ENCODE results near the gene FAM227B.
"Not testable (repeated sequence)": the region's sequence is repeated elsewhere in the genome, so short reads cannot be mapped to it uniquely, and the experiment has no call there.

The FAM227B gene

DNA sequence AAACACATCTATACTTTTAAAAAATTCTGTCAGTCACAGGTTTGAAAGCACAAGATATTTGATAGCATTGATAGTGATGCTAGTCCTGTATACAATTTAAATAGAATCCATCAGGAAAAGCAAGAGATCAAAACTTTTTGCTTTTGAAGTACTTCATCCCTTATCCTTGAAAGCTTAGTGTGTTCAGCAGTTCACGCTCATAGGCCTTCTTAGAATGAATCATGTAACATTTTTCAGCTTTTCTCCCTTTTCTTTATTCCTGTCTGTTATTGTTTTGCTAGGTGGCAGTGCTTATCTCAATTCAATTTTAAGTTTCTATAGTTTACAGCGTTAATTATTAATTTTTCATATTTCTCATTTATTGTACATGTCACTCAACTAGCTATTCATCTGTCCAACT lies 128.5 kb downstream of the FAM227B start:
- no peak for DNase-seq

DNA sequence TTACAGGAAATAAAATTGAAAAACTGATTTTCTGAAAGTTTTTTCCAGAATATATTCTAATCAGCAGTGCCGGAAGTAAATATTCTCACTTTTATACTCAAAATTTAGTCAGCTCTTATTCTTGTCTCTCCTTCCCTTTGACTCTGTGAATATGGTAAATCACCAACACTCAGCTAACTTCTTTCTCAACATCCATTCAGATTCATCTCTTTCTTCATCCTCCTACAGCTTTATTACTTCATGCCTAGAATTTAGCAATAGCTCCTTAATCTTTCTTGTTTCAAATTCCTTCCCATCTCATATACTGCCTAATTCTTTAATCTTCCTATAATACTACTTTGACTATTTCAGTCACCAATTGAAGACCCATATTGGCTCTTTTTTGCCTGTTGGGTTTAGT lies 129.7 kb downstream of the FAM227B start:
- DNase-seq: no peak

DNA sequence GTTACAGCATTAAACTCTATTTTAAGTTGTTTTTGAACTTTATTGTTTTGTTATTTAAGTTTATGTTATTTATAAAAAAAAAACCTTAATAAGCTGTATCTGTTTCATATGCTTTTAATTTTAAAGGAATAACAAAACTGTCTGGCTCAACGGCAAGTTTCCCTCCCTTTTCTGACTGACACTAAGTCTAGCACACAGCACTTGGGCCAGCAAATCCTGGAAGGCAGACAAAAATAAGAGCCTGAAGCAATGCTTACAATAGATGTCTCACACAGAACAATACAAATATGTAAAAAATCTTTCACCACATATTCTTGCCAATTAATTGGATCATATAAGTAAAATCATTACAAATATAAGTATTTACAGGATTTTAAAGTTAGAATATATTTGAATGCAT lies 135.2 kb downstream of the FAM227B start:
- not testable (repeated sequence) for DNase-seq

DNA sequence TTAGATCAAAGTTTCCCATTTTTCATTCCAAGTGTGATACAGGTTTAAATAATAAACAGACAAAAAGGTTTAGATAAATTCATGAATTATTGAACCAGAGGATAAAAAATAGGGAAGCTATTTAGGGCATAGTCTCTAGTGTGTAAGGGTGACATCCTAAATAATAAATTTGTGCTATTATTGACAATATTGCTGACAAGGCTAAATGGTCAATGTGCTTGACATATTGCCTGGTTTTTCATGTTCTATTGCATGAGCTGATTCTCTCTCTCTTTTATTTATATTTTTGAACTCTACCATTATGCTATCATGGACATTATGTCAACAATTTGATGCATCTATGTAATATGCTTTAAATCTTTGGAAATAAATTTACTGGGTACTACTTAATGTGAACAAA lies 141.6 kb downstream of the FAM227B start:
- not testable (repeated sequence) for DNase-seq

DNA sequence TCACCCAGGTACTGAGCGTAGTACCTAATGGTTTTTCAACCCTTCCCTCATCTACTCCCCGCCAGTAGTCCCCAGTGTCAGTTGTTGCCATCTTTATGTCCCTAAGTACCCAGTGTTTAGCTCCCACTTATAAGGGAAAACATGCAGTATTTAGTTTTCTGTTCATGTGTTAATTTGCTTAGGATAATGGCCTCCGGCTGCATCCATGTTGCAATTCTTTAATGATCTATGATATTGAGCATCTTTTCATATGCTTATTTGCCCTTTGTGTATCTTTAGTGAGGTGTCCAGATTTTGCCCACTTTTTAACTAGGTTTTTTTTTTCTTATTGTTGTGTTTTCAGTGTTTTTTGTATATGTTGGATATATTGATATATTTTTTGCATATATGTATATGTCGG lies 142.6 kb downstream of the FAM227B start:
- DNase-seq: not testable (repeated sequence)

DNA sequence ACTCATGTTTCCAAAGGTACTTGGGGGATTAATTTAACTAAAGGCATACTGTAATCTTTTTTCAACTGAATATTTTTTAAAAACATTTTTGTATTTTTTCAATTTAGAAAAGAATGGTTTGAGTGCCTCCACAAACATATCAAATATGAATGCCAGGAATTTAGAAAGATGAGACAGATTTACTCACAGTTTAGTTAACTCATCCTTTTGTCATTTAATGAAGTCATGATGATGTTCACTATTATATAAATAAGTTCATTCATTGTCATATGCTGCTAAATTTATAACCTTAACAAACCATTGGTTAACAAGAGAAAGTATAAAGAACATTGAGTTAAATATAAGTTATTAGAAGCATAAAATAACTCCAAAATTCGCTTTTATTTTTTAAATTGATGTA lies 147.6 kb downstream of the FAM227B start:
- no peak for DNase-seq

DNA sequence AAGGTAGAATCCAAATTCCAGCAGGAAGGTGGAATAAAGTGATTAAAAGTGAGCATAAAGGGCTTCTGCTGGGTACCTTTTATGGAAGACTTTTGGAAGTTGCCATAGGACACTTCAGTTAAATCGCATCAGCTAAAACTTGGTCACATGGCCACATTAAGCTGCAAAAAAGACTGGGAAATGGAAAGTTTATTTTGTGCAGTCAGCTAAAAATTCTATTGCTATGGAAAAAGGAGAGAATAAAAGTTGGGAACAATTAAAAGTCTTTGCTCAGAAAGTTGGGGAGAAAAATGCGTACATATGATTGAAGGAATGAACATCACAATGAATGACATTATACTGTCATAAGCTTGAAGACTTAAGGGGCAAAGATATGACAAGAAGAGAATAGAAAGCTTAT lies 148.3 kb downstream of the FAM227B start:
- DNase-seq: no peak

DNA sequence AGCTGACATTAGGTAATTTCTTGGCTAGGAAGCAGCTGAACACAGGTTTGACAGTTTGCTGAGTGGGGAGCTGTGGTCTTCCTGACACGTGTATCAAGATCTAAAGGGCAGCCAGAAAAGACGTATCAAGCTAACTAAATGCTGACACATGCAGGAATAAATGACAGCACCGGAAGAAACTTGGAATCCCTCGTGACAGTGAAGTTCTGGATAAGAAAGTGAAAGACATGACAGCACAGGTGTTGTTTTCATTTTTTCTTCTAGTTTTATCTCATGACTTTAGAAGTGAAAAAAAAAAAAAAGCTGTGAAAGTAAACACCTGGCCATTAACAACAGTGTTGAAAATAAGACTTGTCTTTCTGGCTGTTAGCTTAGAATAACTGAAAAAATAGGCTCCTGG lies 148.9 kb downstream of the FAM227B start:
- DNase-seq: no peak

DNA sequence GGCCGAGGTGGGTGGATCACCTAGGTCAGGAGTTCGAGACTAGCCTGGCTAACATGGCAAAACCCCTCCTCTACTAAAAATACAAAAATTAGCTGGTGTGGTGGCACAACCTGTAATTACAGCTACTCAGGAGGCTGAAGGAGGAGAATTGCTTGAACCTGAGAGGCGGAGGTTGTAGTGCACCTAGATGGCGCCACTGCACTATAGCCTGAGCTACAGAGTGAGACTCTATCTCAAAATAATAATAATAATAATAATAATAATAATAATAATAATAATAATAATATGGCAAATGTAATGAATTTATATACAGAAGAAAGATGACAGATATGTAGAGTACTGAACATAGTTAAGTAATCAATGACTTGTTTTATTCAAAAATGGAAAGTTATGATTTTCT lies 149.4 kb downstream of the FAM227B start:
- DNase-seq: not testable (repeated sequence)

DNA sequence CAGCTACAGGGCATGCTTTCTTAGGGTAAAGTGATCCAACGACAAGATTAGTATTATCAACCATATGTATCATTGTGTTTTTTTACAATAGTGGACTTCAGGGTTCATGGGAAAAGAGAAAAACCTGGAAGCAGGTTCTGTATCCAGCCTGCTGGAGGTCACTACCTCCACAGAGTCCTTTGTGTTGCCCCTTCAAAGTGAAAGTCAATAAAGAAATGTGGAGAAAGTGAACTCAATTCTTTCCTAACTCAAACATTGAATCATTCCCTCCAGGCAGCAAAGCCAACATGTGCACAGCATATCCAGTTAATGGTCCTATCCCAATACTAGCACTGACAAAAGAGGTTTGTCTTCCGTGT lies 152.2 kb downstream of the FAM227B start:
- no peak for DNase-seq

DNA sequence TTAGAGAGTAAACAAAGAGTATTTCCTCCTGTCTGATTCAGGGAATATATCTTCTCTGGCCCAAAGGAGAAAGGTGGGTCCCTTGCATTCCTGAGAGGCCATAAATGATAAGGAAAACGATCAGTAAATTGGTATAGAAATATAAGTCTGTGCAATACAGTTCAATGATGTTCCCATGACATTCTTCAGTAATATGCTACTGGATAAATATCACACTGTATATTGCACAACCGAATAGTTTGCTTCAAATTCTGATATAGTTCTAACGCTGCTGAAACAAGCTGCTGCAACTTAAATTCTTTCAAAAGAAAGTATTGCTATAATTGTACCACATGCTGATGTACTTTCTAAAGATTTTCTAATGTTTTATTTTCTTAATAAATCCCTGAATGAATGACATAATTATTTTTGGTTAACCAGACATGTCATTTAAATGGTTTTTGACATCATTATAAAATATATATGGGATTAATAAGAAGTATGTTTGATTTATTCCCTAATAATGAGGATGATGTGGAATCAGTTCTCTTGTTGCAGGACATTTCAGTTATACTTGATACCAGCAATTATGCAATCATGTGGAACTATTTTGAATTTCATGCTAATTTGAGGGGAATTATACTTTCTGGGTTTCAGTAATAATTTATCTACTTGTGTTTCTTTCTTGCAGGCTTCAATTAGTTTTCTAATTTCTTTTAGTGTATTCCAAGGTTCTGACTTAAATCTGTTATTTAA lies 152.7 kb downstream of the FAM227B start:
- no peak for DNase-seq

DNA sequence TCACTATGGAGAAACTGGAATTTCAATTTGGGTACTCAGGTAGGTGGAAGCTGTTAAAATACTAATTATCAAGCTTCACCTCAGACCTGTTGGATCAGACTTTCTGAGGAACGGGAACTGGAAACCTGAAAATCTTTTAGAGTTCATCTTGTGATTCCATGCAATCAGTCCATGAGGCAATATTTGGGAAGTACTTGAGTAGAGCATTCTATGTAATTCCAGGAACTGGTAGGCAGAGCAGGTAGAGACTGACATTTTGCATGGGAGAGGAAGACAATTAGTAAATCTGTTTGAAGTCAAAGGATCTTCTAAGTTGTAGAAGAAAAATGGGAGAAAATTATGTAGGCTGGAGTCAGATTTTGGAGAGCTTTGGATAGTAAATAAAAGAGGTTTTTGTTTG lies 154.5 kb downstream of the FAM227B start:
- DNase-seq: no peak

DNA sequence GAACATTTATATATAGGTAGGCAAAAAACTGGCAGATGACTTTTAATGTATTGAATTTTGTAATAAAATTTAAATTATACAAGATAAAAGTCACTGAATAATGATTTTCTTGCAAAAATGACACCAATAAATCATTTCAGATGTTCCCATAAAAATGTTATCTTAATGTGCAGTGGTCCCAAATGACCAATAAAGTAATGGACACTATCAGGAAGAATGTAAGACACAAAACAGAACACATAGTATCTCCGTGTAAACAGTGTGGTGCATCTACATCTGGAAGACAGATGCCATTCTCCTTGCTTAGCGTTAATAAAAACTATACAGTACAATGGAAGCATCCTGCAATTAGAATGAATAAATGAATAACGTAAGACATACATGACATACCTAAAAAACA lies 156.1 kb downstream of the FAM227B start:
- DNase-seq: no peak

DNA sequence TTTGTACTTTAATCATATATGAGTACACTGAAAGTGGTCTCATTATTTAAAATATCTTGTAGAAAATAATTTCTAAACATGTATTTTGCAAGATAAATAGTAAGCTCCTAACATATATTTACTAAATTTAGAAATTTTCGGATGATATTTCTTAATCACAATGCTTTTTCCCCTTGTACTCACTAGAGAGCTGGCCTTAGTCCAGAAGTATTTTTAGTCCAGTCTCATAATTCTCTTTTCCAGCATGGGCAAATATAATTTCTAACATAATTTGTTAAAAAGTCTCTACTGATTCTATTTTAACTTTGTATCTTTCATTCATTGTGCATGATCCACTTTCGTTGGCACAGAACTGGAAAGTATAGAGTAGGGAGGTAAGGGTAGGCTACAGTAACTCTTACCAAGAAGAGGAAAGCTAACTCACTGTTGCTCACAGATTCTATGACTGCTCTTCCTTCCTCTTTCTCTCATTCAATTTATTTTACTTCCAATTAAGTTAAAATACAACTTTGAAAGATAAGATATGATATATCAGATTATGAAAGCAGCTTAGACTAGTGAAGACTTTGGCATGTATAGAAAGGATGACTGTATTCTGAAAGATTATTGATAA lies 158.3 kb downstream of the FAM227B start:
- DNase-seq: no peak

DNA sequence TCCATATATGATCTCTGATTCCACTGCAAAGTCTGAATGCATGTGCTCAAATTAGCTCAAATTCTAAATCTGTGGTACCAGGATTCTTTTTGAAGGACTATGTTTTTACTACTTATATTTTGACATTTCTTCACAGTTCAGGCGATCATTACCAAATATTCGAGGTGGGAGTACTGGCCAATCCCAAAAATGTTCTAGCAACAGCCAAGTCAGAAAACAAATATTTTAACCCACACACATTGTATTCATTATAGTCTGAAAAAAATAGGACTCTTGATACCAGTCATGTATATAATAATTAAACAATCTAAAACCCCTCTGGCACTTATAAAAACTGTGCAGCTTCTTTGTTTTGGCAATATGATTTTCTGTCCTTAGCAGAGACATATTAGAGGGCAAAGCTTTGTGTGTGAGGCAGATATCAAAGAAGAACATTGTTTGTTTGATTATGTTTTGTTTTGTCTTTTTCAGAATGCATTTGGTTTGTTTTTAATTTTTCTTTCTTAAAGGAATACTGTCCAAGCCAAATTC lies 160.1 kb downstream of the FAM227B start:
- DNase-seq: no peak

DNA sequence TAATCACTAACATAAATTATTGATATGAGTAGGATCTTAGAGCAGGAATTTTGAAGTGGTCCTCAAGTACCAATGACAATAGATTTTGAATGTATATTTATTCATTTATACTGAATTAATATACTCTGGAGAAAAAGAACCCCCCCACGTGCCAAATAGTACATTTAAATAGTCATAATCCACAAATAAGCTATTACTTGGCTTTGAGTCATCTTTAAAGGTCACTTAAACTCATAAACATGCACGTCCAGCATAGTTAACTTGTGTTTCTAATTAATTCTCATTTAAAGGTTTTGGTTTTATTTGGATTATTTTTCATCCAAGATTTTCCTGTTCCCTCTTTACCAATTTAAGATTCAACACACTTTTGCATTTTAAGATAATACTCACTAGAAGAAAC lies 162.5 kb downstream of the FAM227B start:
- DNase-seq: no peak

DNA sequence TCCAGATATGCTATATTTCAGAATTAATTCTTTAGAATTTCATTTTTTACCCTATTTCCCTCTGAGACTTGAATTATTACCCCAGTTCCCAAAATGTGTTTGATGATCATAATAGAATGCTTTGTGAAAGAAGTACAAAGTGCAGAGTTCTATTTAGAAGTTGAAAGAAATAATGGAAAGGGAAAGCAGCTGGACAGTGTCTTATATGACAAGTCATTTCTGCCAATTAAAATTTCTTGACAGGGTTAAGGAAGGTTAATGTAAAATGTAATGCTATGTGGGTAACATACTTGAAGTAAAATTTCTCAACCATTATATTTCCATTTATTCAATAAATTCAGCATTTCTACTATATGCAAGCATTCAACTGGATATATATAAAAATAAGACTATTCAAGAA lies 164.5 kb downstream of the FAM227B start:
- no peak for DNase-seq

DNA sequence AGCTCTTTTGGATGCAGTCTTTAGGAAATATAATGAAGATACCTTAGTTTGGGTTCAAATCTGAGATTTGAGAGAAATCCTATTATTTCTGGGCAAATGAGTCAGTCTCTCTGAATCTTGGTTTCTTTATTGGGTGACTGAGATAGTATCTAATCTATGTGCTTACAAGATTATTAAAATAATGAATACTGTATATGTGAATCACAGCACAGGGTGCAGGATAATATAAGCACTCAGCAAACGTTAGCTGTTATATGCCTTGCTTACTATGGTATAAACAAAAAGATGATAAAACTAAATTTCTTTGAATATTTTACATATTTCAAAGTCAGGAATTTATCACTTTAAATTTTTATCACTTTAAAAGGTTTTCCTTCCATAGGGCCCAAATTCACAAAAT lies 168.0 kb downstream of the FAM227B start:
- DNase-seq: no peak

DNA sequence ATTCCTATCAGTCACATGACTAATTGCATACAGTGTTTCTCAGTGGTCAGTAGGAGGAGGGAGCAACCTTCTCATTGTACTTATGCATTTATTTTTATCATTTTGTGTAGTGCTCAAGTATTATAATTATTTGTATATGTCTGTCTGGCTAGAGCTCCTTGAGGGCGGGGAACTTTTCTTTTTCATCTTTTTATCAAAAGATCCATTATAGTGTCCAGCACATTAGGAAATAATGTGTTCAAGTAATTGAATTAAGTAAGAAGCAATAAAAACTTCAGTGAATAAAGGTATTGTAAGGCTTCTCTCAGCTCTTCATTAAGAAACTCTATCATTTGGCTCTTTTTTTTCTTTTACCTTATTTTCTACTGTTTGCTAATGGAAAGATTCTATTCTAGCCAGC lies 178.8 kb downstream of the FAM227B start:
- DNase-seq: no peak

DNA sequence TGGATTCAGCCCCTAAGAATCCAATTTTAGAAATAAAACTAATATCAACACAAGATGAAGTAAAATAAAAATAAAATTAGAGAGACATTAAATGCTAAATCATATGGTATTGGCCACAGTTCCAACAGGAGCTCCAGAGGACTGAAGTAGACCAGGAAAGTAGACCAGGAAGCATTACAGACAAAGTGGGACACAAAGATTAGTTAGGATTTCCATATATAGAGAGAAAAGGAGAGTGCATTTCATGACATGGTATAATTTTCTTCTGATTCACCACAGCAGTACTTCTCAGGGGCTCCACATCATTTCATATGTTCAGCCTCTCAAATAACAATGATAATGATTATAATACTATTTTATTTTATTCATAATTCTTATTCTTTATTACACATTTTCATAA lies 179.3 kb downstream of the FAM227B start:
- no peak for DNase-seq

DNA sequence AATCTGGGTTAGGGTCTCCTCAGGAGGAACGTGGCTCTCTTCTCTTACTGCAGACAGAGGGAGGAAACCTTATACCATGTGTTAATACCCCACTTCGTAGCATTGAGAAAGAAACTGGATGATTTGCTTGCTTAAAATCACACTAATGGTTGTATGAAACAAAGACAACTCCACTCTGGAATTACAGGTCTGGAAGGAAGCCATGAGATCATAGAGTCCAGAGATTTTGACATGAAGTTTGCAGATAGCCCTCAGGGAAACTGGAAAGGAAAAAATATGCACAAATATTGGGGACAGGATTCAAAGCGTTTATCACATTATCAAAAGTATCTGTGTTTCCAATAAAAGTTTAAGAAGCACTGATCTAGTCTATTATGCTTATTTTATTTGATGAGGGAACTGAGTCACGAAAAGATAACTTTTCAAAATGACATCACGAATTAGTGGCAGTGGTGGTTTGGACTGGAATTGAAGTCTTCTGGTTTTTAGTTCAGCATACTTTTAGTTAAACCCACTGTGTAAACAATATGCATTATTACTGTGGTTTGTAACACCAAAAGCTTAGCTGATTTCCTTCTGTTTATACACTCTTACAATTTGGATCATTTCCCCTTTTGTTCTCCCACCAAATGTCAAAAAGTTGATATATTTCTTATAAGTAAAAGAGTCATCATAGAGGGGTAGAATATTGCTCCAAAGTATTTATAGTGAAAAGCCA lies 180.8 kb downstream of the FAM227B start:
- no peak for DNase-seq

DNA sequence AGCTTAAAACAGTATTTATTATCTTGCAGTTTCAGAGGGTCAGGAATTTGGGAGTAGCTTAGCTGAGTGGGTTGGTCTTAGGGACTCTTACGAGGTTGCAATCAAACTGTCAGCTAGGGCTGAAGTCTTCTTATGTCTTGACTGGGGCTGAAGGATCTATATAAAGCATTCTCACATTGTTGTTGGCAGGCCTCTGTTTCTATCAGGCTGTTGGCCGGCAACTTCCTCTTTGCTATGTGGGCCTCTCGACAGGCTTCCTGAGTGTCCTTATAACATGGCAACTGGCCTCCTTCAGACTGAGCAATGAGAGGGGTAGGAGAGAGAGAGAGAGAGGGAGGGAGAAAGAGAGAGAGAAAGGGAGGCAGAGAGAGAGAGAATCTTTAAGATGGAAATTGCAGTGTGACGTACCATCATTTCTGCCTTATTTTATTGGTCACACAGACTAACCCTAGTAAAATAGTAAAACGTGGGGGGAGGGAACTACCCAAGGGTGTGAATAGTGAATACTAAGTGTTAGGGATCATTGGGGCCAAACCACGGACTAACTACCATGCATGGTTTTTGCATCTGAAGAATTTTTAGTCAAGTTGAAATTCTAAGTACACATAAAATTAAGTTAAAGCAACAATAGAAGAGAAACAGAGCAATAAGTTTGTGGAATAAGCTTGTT lies 181.5 kb downstream of the FAM227B start:
- no peak for DNase-seq

DNA sequence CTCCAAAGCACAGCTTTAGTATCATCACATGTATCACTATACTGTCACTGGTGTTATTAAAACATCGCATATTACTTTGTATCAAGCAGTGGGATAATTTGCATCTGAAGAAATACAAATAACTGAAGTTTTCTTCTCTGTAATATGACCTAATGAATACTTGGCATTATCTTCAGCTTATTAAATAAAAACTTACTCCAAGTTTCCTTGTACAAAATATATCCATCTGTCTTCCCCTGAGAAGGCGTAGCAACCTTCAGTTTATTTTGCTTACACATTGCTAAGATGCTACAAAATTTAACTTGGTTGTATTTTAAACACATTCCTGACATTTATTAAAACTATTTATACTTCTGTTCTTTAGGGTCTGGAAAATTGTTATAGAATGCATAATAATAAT lies 183.9 kb downstream of the FAM227B start:
- no peak for DNase-seq

DNA sequence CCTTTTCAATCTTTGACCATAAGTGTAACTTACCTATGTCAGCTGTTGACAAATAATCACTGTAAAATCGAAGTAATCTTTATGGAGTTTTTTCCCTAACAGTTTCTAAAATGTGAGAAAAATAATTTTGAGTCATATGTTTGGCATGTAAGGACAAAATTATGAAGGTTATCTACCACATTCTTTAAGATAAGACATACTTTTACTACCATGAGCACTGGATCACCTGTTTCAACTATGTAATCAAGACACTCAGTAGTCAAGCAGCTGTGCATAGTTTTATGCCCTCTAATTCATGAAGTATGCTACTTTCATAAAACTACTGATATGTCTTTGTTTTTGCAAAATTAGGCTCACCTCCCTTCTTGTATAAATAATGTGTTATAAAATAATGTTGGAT lies 185.4 kb downstream of the FAM227B start:
- no peak for DNase-seq

All from SW 1271 (cell line).